GM18868 (cell line): ENCODE measurements around the gene KCNA1.

Experiments
- ATAC-seq: cut with Tn5 transposase; IDR thresholded peaks from one replicate; pipeline ENCODE4 v1.9.1; 2021; ENCODE audit warnings: mild to moderate bottlenecking, moderate library complexity; ENCODE audit not compliant: unreplicated experiment

Gene KCNA1

DNA sequence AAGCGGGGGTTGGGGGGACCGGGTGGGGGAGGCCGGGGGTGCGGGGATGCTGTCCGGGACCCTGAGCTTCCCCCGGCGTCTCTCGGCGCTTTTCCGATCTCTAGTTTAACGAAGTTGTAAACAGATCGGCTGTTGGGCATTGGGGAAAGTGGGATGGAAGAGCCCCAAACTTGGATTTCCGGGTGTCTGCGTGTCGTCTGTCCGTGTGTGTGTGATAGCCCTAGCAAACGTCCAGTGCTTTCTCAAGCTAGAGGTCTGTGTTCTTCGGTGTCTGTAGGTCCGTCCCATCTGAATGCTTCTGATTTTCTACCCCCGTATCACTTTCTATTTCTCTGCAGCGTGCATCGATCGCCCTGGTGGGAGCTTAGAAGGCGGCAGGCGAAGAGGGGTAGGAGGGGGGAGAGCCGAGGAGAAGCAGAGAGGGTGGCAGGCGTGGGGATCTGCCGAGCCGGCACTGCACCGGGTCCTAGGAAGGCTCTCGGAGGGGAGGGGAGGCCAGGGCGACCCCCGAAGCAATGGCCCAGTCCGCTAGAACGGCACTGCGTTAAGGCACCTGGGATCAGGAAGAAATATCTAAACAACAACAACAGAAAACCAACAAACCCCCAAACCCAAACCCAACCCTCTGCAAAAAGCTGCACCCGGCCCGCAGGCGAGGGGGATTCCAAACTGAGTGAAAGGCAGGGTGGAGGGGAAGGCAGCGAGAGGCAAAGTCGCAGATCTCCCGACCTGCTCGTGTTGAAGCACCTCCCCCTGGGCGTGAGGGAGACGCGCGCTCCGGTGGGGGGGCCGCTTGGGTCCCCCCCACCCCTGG lies 1.0 kb downstream of the KCNA1 start:
- peak; percentile 46 for ATAC-seq

DNA sequence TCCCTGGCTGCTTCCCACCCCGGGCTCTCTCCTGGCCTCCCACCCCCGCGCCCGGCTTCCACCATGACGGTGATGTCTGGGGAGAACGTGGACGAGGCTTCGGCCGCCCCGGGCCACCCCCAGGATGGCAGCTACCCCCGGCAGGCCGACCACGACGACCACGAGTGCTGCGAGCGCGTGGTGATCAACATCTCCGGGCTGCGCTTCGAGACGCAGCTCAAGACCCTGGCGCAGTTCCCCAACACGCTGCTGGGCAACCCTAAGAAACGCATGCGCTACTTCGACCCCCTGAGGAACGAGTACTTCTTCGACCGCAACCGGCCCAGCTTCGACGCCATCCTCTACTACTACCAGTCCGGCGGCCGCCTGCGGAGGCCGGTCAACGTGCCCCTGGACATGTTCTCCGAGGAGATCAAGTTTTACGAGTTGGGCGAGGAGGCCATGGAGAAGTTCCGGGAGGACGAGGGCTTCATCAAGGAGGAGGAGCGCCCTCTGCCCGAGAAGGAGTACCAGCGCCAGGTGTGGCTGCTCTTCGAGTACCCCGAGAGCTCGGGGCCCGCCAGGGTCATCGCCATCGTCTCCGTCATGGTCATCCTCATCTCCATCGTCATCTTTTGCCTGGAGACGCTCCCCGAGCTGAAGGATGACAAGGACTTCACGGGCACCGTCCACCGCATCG lies 1.8 kb downstream of the KCNA1 start:
- no peak for ATAC-seq

DNA sequence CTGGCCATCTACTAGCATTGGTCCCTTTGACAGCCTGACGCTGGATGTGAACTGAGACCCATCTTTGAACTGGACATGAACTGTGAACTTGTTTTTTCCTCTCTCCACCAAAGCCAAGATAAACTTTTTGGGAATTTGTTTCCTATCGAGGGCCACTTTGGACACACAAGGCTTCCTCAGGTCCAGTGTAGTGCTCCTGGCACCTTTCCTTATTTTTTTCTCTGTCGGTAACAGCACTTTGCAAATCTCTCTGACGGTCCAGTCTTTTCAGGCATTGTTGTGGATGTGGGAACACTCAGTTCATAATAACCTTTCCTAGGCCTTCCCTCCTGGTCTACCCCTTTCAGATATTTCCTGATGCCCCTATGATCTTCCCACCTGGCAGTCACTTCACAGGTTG lies 5.0 kb downstream of the KCNA1 start:
- no peak for ATAC-seq

DNA sequence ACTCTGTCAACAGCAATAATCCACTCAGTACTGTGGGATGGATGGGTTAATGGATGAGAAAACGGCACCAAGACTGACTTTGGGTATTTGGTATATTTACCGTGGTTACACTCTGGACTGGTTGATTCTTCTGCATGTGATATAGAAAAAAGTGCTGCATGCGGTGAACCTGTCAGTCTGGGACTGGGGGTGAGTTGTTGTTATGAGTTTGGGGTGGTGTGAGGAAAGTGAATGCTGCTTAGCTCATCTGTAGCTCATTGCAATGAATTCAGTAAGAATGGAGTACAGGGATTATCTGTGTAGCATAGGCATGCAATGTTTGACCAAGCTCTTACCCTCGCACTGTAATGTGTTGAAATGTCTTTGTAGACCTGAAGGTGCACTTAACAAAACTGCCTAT lies 6.0 kb downstream of the KCNA1 start:
- no peak for ATAC-seq

DNA sequence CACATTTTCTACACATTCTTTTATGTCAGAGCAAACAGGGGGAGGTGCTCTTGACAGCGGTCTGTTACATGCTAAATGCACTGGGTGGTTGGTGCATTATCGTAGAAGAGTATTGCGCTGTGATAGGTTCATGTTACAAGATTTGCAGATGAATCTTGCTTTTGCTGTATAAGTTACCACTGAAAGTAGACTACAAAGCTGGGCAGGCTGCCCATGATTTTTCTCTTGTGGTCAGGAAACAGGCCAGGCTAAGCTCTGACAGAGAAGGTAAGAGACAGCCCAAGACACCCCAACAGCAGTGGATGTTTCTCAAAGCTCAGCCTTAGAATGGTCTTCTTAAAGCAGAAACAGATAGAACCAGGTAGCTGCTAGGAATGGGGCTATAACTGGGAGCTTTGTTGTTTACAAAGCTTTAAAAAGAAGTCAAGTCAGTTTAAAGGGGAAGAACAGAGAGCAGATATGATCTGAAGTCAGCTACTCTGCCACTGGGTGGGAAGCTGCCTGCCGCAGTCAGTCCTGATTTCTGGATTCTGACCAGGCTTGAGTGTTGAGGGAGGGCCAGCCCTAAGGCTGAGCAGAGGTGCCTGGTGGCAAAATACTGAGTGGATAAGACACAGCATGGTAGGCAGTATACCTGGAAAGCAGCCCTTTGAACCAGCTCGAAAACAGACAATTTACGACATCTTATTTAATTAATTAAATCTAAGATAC lies 9.4 kb downstream of the KCNA1 start:
- ATAC-seq: no peak

DNA sequence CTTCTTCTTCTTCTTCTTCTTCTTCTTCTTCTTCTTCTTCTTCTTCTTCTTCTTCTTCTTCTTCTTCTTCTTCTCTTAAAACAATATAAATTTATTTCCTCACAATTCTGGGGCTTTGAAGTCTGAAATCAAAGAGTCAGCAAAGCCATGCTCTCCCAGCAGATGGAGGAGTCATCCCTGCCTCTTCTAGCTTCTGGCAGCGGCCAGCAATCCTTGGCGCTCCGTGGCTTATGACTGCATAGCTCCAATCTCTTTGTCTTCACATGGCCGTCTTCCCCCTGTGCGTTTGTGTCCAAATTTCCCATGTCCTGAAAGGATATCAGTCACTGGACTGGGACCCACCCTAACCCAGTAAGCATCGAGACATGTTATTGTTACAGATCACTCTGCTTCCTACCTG lies 22.9 kb downstream of the KCNA1 start:
- ATAC-seq: no peak

DNA sequence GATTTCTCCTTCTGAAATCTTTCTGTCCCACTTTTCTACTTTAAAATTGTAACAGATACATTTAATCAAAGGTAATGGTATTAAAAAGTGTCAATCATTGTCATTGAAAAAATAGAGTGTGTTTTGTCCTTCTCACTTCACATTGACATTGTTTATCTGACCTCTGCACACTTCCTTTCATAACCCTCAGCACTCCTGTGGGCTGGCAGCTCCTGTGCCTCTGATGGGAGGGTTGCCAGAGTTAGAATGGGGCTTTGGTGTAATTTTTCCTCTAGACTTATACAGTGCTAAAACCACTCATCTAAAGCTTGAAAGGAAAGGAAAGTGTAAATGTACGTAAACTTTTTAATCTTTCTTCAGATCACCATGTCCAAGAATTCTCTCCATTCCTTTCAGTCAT lies 23.7 kb downstream of the KCNA1 start:
- no peak for ATAC-seq

DNA sequence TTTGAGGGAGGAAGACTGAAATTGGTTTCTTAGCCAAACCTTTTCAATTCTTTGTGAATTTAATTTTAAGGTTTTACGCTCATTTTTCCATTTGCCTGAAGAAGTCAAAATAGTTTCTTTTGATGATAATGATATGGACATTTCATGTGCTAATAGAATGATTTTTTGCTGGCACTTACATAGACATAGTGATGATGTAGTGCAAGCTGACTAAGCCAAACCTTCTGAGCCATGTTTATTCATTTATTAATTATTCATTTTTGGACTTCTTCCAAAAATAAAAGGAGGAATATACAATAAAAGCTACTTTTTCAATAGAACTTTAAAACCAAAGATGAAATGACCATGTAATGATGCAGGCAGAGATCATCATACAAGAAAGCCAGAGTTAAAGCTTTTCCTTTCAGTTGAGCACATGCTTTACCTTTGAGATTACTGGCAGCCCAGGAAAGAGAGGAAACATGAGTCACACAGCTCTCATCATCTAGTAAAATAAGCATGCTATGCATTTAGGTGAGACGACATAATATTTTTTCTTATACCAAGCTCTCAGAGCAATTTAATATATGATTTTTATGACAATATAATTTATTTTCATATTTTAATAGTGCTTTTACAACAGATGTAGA lies 24.8 kb downstream of the KCNA1 start:
- no peak for ATAC-seq

DNA sequence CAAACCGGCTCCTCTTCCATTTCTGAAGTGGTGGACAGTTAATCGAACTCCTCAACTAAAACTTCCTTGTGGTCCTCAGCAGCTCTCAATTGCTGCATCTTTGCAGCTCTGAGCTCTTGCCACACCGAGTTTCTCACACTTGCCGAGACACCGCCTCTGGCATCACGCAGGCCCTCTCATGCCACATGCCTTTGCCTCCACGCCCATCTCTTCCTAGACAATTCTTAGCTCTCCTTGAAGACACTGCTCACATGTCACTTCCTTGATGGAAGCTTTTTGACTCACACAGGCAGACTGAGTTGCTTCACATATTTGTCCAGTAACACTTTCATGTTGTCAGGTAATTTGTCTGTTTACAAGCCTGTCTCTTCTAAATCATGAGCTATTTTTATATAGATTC lies 29.2 kb downstream of the KCNA1 start:
- ATAC-seq: no peak

DNA sequence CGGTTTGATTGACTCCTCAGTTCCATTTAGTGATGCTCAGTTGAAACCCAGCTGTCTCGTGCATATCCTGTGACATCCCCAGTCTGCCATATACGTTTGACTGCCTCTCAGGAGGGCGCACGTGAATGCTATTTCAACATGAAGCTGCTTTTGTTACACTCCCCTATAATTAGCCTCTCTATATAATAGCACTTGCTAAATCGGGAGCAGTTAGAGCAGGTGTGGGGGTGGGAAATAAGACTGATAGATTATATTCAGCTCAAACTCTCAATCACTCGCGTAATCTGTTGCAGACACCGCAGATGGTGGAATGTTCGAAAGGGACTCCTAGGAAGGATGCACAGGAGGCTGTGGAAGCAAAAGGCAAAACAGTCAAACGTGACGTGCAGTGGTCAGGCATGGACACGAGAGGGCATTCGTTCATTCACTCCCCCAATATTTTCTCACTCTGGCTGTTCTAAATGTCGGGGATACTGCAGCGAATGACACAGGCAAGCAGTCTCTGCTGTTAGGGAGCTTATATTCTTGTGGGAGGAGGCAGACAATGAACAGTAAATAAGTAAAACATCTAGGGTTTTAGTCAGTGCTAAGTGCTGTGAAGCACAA lies 29.8 kb downstream of the KCNA1 start:
- ATAC-seq: no peak

DNA sequence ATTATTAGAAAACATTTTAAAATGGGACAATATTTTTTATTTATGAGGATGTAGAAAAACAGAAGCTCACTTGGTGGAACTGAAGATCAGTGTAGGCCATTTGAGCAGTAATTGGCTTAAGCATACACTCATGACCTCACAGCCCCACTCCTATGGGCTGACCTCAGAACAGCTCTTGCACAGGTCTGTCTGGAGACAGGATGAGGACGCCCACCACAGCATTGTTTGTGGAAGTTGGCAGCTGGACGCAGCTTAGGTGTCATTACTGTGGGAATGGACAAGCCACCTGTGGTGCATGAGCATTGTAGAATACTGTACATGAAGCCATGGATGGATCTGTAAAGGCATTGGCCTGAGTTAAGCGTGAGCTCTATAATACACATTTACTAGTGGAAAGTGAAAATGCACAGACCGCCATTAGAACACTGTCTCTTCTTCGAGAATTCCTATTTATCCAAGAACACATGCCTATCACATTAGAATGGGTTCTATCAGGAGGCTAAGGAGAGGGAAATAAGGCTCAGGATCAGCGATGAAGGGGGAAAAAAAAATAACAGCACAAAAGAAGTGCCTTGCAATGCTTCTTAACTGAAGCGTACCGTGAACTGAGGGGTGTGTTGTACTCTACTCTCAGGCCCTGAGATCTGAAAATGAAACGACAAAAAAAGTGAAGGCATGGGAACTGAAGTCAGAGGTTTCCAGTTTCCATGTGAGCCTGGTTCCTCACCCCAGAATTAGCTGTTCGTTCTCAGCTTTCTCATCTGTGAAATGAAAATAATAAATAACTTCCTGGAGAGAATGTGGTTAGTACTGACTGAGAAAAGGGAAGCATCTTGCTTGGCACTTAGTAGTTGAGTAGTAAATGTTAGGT lies 33.6 kb downstream of the KCNA1 start:
- ATAC-seq: peak; percentile 83

DNA sequence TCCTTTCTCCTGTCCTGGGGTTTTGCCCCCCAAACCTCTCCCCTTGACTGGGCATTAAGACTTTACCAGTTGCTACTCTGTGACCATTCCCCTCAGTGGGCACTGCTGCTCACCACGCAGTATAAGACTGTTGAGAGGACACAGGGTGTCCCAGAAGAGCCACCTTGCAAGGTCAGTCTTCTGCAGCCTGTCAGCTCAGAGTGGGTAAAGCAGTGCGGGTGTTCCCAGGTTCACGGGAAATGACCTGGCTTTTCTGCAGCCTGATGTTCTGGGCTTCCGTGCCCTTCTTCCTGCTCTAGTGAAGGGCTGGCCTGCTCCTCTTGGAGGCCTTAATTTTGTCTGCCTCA lies 34.2 kb downstream of the KCNA1 start:
- ATAC-seq: peak; percentile 39

DNA sequence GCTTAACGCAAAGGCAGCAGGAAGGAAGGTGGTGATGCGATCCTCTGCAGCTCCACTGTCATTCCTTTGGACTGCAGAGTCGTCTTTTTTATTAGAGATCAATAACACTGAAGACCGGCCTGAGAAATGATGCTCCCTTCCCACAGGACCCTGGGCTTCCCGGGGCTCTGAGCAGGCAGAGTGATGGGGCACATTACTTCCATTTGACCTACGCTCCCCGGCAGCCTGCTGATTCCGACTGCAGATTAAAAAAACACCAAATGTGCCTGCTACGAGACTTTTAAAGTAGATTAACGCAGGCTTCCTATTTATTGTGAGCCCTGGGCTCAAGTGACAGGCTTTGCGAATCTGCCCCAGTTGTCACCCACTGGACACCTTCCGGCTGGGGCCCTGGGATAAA lies 37.5 kb downstream of the KCNA1 start:
- no peak for ATAC-seq

DNA sequence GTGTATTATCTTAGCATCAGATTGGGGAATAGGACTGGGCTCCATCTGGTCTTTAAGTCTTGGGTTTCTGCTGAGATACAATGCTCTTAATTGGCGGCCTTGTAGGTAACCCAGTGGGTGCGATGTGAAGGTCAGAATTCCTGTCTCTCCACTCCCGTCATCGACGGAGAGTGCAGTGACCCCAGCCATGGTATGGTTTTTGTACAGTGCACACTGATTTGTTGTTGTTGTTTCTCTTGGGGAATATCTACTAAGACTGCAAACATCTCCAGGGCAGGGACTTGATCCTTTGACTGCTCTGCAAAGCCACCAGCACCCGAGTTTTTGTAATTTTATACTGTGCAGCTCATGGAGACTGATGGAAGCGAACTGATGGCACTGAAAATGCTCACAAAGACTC lies 41.4 kb downstream of the KCNA1 start:
- ATAC-seq: no peak

DNA sequence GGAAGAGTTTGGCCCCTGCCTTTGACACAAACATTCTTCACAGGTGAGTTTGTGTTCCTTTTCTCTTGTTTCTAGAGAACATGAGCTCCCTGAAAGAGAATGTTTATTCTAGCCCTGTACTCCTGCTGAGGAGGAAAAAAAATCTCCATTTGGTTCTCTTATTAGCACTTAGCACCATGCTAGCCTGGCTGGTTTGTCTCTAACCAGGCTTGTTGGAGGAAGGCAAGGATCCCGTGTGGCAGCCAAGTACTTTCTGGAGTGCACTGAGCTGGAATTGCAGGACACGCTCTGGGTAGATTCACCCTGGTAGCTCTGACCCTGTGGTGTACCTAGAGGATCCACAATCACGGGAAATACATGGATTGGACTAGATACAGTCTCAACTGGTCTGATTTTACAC lies 41.9 kb downstream of the KCNA1 start:
- no peak for ATAC-seq

DNA sequence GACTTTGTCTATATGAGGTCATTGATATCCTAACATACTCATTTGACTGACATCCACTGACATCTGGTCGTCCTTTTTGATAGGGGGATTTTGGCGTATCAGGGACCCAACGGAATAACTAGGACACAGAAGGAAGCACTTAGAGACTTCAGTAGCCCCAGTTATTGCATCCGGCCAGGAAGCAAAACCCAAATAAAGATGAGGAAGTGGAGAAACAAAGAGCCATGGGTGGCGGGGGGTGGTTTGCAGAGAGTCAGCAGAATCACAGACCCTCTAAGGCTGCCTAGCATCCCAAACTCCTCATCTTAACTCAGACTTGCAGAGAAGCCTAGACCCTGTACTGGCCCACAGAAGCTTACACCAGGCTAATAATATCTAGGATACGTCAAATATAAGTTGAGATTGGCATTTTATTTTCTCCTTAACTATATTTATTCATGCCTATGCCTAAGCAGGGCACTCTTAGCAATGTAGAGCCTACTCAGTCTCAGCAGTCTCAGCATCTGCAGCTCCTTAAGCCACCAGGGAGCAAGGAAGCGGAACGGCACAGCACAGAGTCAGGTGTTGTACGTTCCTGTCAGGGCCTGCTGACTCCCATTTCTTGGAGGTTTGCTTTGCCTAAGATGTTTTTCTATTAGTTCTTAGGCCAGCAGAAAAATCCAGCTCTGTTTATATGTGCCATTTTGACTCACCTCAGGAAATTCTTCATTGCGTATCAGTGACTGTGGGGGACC lies 45.1 kb downstream of the KCNA1 start:
- no peak for ATAC-seq

DNA sequence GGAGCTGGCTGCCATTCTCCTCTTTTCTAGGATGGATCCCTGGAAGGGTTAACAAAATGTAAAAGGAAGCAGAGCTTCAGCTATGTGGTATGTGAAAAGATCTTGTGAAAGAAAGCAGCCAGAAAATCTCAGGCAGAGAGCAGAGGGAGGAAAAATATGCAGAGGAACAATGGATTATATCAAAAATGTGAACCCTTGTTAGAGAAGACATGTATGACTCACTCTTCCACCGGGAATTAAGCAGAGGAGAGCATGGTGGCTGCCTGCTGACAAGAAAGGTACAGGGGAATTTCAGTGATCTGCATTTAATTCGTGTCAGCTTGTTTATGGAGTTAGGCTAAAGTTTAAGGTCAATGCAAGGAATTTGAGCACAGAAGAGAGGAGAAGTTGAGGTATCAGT lies 46.3 kb downstream of the KCNA1 start:
- ATAC-seq: no peak

DNA sequence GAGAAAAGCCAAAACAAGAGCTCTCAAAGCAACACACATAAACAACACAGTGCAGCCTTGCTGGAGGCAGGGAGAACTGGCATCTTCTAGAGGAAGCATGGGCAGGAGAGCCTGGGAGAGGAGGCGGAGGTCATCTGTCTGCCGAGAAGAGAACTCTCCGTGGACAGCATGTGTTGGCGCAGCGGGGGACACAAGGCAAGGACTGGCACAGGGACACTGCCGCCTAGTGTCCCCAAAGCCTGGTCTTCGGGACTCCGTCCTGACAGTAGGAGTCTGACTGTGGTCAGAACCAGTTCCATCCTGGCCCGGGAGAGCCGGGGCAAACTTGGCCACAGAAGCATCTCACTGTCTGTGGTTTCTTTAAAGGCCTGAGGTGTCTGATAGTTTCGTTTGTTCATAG lies 47.3 kb downstream of the KCNA1 start:
- no peak for ATAC-seq

DNA sequence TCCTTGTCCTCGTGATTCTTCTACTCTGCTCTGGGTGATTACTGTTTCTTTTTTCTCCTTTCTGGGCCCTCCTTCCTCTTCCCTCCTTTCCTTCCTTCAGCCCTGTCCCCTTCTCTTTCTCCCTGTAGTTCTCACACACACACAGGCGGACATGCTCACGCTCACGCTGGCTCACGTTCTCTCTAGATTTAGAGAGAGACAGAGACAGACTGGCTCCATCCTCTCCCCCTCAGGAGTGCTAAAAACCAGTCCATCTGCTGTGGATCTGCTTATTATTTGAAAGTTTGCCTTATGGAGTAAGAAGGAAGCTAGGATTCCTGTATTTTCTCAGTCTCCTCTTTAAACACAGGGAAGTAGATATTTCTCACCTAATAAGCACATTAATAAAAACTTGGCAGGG lies 48.1 kb downstream of the KCNA1 start:
- no peak for ATAC-seq
